K562 (cell line): ENCODE data around the gene PRKAG2. TPM values are rescaled to one million over a fixed set of nuclear protein-coding genes. Genes with fewer than 3 reads are reported as not detected.

ENCODE experiments used
- ATAC-seq: fragments of 200-7000 bp; cut with Tn5 transposase; 3 replicates; pipeline ENCODE4 v1.9.1; 2020; ENCODE audit warnings: moderate library complexity
- BruUV-seq: library from RNA; stranded (reverse); fragments of 400-500 nt; replicated peaks from 2 replicates; lab custom pipeline; 2021; lab: Mats Ljungman, UMichigan
- CTCF ChIA-PET: fragments of 300-600 bp; formaldehyde crosslinking; extraction: SDS; loops from one replicate; lab custom pipeline; 2021; ENCODE audit warnings: low intra/inter-chr PET ratio; lab: Yijun Ruan, JAX
- POLR2A ChIA-PET: fragments of 300-600, 350-650 bp; sonication (Branson Sonifier 250); formaldehyde crosslinking; extraction: SDS; loops from one replicate; lab custom pipeline; 2021; ENCODE audit warnings: antibody characterized with exemption, inconsistent platforms; lab: Yijun Ruan, JAX
- DNase-seq, 4 experiments: peaks; one replicate each; pipeline versions ENCODE4 v3.0.0 to v3.0.0-alpha.2; 2011 to 2018; ENCODE audit warnings: low spot score in 3 of 4, mixed read lengths in 3 of 4; ENCODE audit errors: extremely low read depth in 1 of 4
- FAIRE-seq: peaks from 2 replicates; lab custom pipeline; 2011; peaks lifted over from hg19 to GRCh38; lab: Jason Lieb, UNC
- H2AFZ ChIP-seq: 2 replicates; pipeline ENCODE4 v1.6.0; 2011; ENCODE audit warnings: low read depth, low read length, control low read depth, inconsistent platforms
- H3K27ac ChIP-seq: fragments of 200-600 bp; 3 replicates; pipeline ENCODE4 v1.8.0; 2011; ENCODE audit warnings: low read depth, mild to moderate bottlenecking, control low read depth, inconsistent platforms, low read length, moderate library complexity, mixed read lengths; ENCODE audit errors: extremely low read depth
- H3K27me3 ChIP-seq, 2 experiments: fragments of 300-600 bp in 1 of 2; 2 replicates in 1 of 2; 3 replicates in 1 of 2; pipeline versions ENCODE4 v1.6.0 to v1.8.0; 2011; ENCODE audit warnings: inconsistent platforms in 2 of 2, low read length in 2 of 2, mild to moderate bottlenecking in 1 of 2, mixed read lengths in 1 of 2, moderate library complexity in 1 of 2; ENCODE audit not compliant: control insufficient read depth in 2 of 2, insufficient read depth in 2 of 2
- H3K36me3 ChIP-seq: fragments of 300-600 bp; 3 replicates; pipeline ENCODE4 v1.8.0; 2011; ENCODE audit warnings: mild to moderate bottlenecking, low read length, inconsistent platforms; ENCODE audit not compliant: control insufficient read depth, insufficient read depth
- H3K4me1 ChIP-seq, 2 experiments: fragments of 200-600 bp in 1 of 2; replicated peaks in 1 of 2; 2 replicates in 1 of 2; 3 replicates in 1 of 2; pipeline versions ENCODE4 v1.5.1 to v1.8.0; 2011; ENCODE audit warnings: inconsistent platforms in 2 of 2, low read length in 2 of 2, mild to moderate bottlenecking in 1 of 2, mixed read lengths in 1 of 2, moderate library complexity in 1 of 2; ENCODE audit not compliant: control insufficient read depth in 2 of 2, insufficient read depth in 2 of 2
- H3K4me2 ChIP-seq: 2 replicates; pipeline ENCODE4 v1.6.1; 2011; ENCODE audit warnings: low read length, control low read depth, inconsistent platforms, mixed read lengths; ENCODE audit not compliant: insufficient read depth
- H3K4me3 ChIP-seq: fragments of 200-600 bp; sonication (generic), shearing (Covaris generic); 2 replicates; pipeline ENCODE4 v1.5.1; 2016; ENCODE audit warnings: control low read depth, inconsistent platforms
- H3K79me2 ChIP-seq: fragments of 200-600 bp; 3 replicates; pipeline ENCODE4 v1.8.0; 2011; ENCODE audit warnings: low read length, inconsistent platforms; ENCODE audit not compliant: control insufficient read depth, insufficient read depth
- H3K9ac ChIP-seq, 2 experiments: 2 replicates each; pipeline versions ENCODE4 v1.6.0 to v1.6.1; 2011; ENCODE audit warnings: low read depth in 2 of 2, low read length in 2 of 2, control low read depth in 1 of 2, inconsistent platforms in 1 of 2, mild to moderate bottlenecking in 1 of 2, mixed read lengths in 1 of 2; ENCODE audit not compliant: insufficient read depth in 1 of 2
- H3K9me1 ChIP-seq: one replicate; pipeline ENCODE4 v1.6.0; 2011; ENCODE audit warnings: inconsistent platforms, mild to moderate bottlenecking, low read length, moderate library complexity; ENCODE audit not compliant: control insufficient read depth, insufficient read depth
- H3K9me3 ChIP-seq: replicated peaks from 2 replicates; pipeline ENCODE4 v1.5.1; 2011; ENCODE audit warnings: low read depth, low read length, inconsistent platforms; ENCODE audit not compliant: control insufficient read depth, insufficient read depth
- H4K20me1 ChIP-seq: replicated peaks from 2 replicates; pipeline ENCODE4 v1.6.1; 2011; ENCODE audit warnings: low read length, inconsistent platforms, mixed read lengths; ENCODE audit not compliant: control insufficient read depth, insufficient read depth
- GATAD2B ChIP-seq: fragments of 450-650 bp; IDR thresholded peaks from 2 replicates; pipeline ENCODE4 v1.6.1; 2017; ENCODE audit warnings: mild to moderate bottlenecking, borderline replicate concordance
- RBM25 ChIP-seq: fragments of 200-400 bp; formaldehyde crosslinking; IDR thresholded peaks from 2 replicates; pipeline ENCODE4 v1.6.1; 2018; ENCODE audit warnings: low read length, low read depth, moderate library complexity; ENCODE audit not compliant: severe bottlenecking
- SMARCA5 ChIP-seq: fragments of 450-650 bp; IDR thresholded peaks from 2 replicates; pipeline ENCODE4 v1.6.1; 2016
- ZNF407 ChIP-seq: fragments of 450-650 bp; IDR thresholded peaks from 2 replicates; pipeline ENCODE4 v1.6.1; 2016; ENCODE audit warnings: low read depth
- WGBS: fragments of 100-300 bp; shearing (Covaris generic); methylation state at CpG from one replicate; pipeline ENCODE4 v1.1.6; 2016; ENCODE audit warnings: low coverage, mixed read lengths; ENCODE audit not compliant: insufficient coverage; ENCODE audit errors: missing lambda C conversion rate; 5-methylcytosine and 5-hydroxymethylcytosine counted together
- in situ Hi-C: fragments of 300-500 bp; cut with MboI; formaldehyde crosslinking; loops from 4 replicates; pipeline ENCODE4 v1.15.0; 2018; ENCODE audit warnings: inconsistent platforms, mixed read lengths
- intact Hi-C: fragments of 100-400 bp; cut with micrococcal nuclease; formaldehyde crosslinking; loops from 2 replicates; pipeline ENCODE4 v1.14.2; 2022
- polyA plus RNA-seq, 8 experiments: library from polyadenylated mRNA; depleted of rRNA in 4 of 8; stranded (reverse) in 5 of 8; unstranded in 3 of 8; fragments of >200 nt; fragmentation: Nextera tagmentation in 2 of 8; fragmentation: Illumina TruSeq in 1 of 8; extraction: Ambion mirVana in 2 of 8; extraction: Trizol in 1 of 8; gene quantifications; 2 replicates each; pipeline versions ENCODE4 v1.2.1 to v1.2.3, GENCODE V29; 2011 to 2014; ENCODE audit warnings: inconsistent platforms in 1 of 8, missing spikeins in 1 of 8
- total RNA-seq, 7 experiments: library from RNA; depleted of rRNA in 6 of 7; stranded (reverse); fragments of >200 nt in 6 of 7; fragmentation: Illumina TruSeq in 2 of 7; extraction: Trizol in 2 of 7; gene quantifications; 2 replicates each; pipeline versions ENCODE4 v1.2.1 to v1.2.3, GENCODE V29; 2011 to 2021; ENCODE audit warnings: low replicate concordance in 1 of 7

The PRKAG2 gene
- total and polyA plus RNA-seq, 9 of the 15 experiments (the other 6 are each of a cell fraction or from before 2014, with no cell fraction given): 0.99 to 5.6 (median 3.3) TPM

GRCh38 chr7:151634643-151635042 is 242.3 kb downstream of the PRKAG2 start:
- TF ChIP-seq ZNF407: no peak
- peak; percentile 88 for TF ChIP-seq RBM25
- 0 out of 2 replicates have a peak, but pooled peaks have one; percentile 42 for TF ChIP-seq SMARCA5
- no peak for TF ChIP-seq GATAD2B
- ATAC-seq (no peak), DNase-seq (no peak), FAIRE-seq (no peak)
- ChIA-PET CTCF (no interaction called here), POLR2A (no interaction called here)
- Histone ChIP-seq H3K36me3 (no peaks in the 10 kb centered on the region), H3K4me1 (peaks cover 6 to 15% of the 10 kb centered on the region in 2 experiments; a peak in 3 of 5 replicates), H3K4me2 (no peak overlapping the region), H3K9me1 (no peaks in the 10 kb centered on the region), H3K9me3 (no peaks in the 10 kb centered on the region), H2AFZ (no peak overlapping the region), H3K27ac (no peak overlapping the region), H3K9ac (no peak overlapping the region), H3K4me3 (no peak overlapping the region), H3K79me2 (no peaks in the 10 kb centered on the region), H3K27me3 (peaks cover 23 to 24% of the 10 kb centered on the region in 2 experiments), H4K20me1 (peaks cover 1% of the 10 kb centered on the region)
- in situ Hi-C loops: no loop called here
- BruUV-seq: no TSS peak
- intact Hi-C loops: loop anchor here (5.0 to 10.0 kb wide), 3 partner anchors 117 to 270 kb away; partner anchors contain the start of gene RHEB
- 10% methylated on average over 2 of the region's 2 CpGs for WGBS
